H9 (cell line): Measurements from ENCODE around the gene LRRK2. TPM values are rescaled to one million over a fixed set of nuclear protein-coding genes. Genes with fewer than 3 reads are reported as not detected.

Source experiments
- DNase-seq: peaks from one replicate; pipeline ENCODE4 v3.0.0-alpha.2; 2017
- H2AFZ ChIP-seq: one replicate; pipeline ENCODE4 v1.6.1; 2013; ENCODE audit warnings: mild to moderate bottlenecking, low read length, control low read depth, moderate library complexity
- H2AK5ac ChIP-seq: 2 replicates; pipeline ENCODE4 v1.6.1; 2013; ENCODE audit warnings: low read length, control low read depth, mixed read lengths; ENCODE audit not compliant: insufficient read length
- H2BK120ac ChIP-seq: one replicate; pipeline ENCODE4 v1.6.1; 2013; ENCODE audit warnings: low read depth, mild to moderate bottlenecking, low read length, control low read depth, inconsistent platforms; ENCODE audit not compliant: poor library complexity, severe bottlenecking
- H2BK12ac ChIP-seq: 2 replicates; pipeline ENCODE4 v1.6.1; 2013; ENCODE audit warnings: low read length, control low read depth, mixed read lengths, low read depth; ENCODE audit not compliant: insufficient read length
- H2BK15ac ChIP-seq: 2 replicates; pipeline ENCODE4 v1.6.1; 2013; ENCODE audit warnings: low read depth, low read length, control low read depth
- H2BK20ac ChIP-seq: one replicate; pipeline ENCODE4 v1.6.1; 2013; ENCODE audit warnings: low read depth, mild to moderate bottlenecking, low read length, control low read depth, inconsistent platforms; ENCODE audit not compliant: poor library complexity, severe bottlenecking
- H2BK5ac ChIP-seq: 2 replicates; pipeline ENCODE4 v1.6.1; 2013; ENCODE audit warnings: low read length, control low read depth, mixed read lengths; ENCODE audit not compliant: insufficient read length
- H3K14ac ChIP-seq: 2 replicates; pipeline ENCODE4 v1.6.1; 2013; ENCODE audit warnings: low read length, control low read depth; ENCODE audit not compliant: insufficient read depth
- H3K18ac ChIP-seq: 2 replicates; pipeline ENCODE4 v1.6.1; 2013; ENCODE audit warnings: low read depth, mild to moderate bottlenecking, mixed read lengths, low read length, control low read depth; ENCODE audit not compliant: insufficient read length
- H3K23ac ChIP-seq: 2 replicates; pipeline ENCODE4 v1.6.1; 2013; ENCODE audit warnings: low read length, control low read depth, mixed read lengths, low read depth; ENCODE audit not compliant: insufficient read length
- H3K23me2 ChIP-seq: 2 replicates; pipeline ENCODE4 v1.6.1; 2013; ENCODE audit warnings: low read depth, mild to moderate bottlenecking, mixed read lengths, low read length, control low read depth; ENCODE audit not compliant: insufficient read length, poor library complexity, severe bottlenecking
- H3K27ac ChIP-seq: 2 replicates; pipeline ENCODE4 v1.5.1; 2013; ENCODE audit warnings: low read length, control low read depth, mixed read lengths, low read depth; ENCODE audit not compliant: insufficient read length
- H3K27me3 ChIP-seq: 2 replicates; pipeline ENCODE4 v1.6.1; 2013; ENCODE audit warnings: low read length, control low read depth, inconsistent platforms; ENCODE audit not compliant: insufficient read depth
- H3K4ac ChIP-seq: 2 replicates; pipeline ENCODE4 v1.6.1; 2013; ENCODE audit warnings: low read depth, mild to moderate bottlenecking, control low read depth, inconsistent platforms, low read length, moderate library complexity
- H3K4me1 ChIP-seq: 2 replicates; pipeline ENCODE4 v1.6.1; 2013; ENCODE audit warnings: low read length, control low read depth, inconsistent platforms; ENCODE audit not compliant: insufficient read depth
- H3K4me2 ChIP-seq: 2 replicates; pipeline ENCODE4 v1.6.1; 2013; ENCODE audit warnings: low read length, control low read depth, mixed read lengths; ENCODE audit not compliant: insufficient read length, insufficient read depth
- H3K56ac ChIP-seq: 2 replicates; pipeline ENCODE4 v1.6.1; 2013; ENCODE audit warnings: low read depth, mild to moderate bottlenecking, mixed read lengths, low read length, control low read depth; ENCODE audit not compliant: insufficient read length
- H3K79me1 ChIP-seq: 2 replicates; pipeline ENCODE4 v1.6.1; 2013; ENCODE audit warnings: low read depth, mild to moderate bottlenecking, moderate library complexity, low read length, control low read depth, inconsistent platforms; ENCODE audit not compliant: insufficient read depth, poor library complexity, severe bottlenecking
- H3K79me2 ChIP-seq: 2 replicates; pipeline ENCODE4 v1.6.1; 2013; ENCODE audit warnings: low read length, control low read depth, inconsistent platforms; ENCODE audit not compliant: insufficient read depth
- H3K9ac ChIP-seq: 2 replicates; pipeline ENCODE4 v1.6.1; 2013; ENCODE audit warnings: low read length, control low read depth, mixed read lengths; ENCODE audit not compliant: insufficient read length; ENCODE audit errors: extremely low read depth
- H3K9me3 ChIP-seq: one replicate; pipeline ENCODE4 v1.6.1; 2013; ENCODE audit warnings: low read depth, low read length, inconsistent platforms; ENCODE audit not compliant: control insufficient read depth
- H3T11ph ChIP-seq: one replicate; pipeline ENCODE4 v1.6.1; 2013; ENCODE audit warnings: mild to moderate bottlenecking, low read length, control low read depth, inconsistent platforms
- H4K20me1 ChIP-seq: one replicate; pipeline ENCODE4 v1.6.1; 2013; ENCODE audit not compliant: control insufficient read depth, insufficient read length, insufficient read depth
- H4K5ac ChIP-seq: 2 replicates; pipeline ENCODE4 v1.6.1; 2013; ENCODE audit warnings: low read depth, mild to moderate bottlenecking, mixed read lengths, low read length, control low read depth; ENCODE audit not compliant: insufficient read length
- H4K8ac ChIP-seq: replicated peaks from 2 replicates; pipeline ENCODE4 v1.6.1; 2013; ENCODE audit warnings: low read length, control low read depth, mixed read lengths, low read depth; ENCODE audit not compliant: insufficient read length
- H4K91ac ChIP-seq: 2 replicates; pipeline ENCODE4 v1.6.1; 2013; ENCODE audit warnings: low read depth, mild to moderate bottlenecking, moderate library complexity, mixed read lengths, low read length, control low read depth; ENCODE audit not compliant: insufficient read length
- H3K27ac Mint-ChIP-seq, 3 experiments: 2 replicates in 2 of 3; 3 replicates in 1 of 3; pipeline ENCODE4 v1.8.0; 2020 to 2021; ENCODE audit warnings: mixed read lengths in 3 of 3, mild to moderate bottlenecking in 1 of 3, moderate library complexity in 1 of 3
- H3K27me3 Mint-ChIP-seq: 2 replicates; pipeline ENCODE4 v1.8.0; 2021; ENCODE audit warnings: low read depth, mild to moderate bottlenecking, moderate library complexity, mixed read lengths
- H3K36me3 Mint-ChIP-seq, 3 experiments: 2 replicates in 2 of 3; 3 replicates in 1 of 3; pipeline ENCODE4 v1.8.0; 2020 to 2021; ENCODE audit warnings: low read depth in 3 of 3, mixed read lengths in 3 of 3; ENCODE audit not compliant: insufficient read depth in 1 of 3
- H3K4me1 Mint-ChIP-seq, 2 experiments: 2 replicates each; pipeline ENCODE4 v1.8.0; 2020; ENCODE audit warnings: mixed read lengths in 2 of 2
- H3K4me3 Mint-ChIP-seq, 2 experiments: 2 replicates in 1 of 2; 3 replicates in 1 of 2; pipeline ENCODE4 v1.8.0; 2020 to 2021; ENCODE audit warnings: mild to moderate bottlenecking in 2 of 2, mixed read lengths in 2 of 2, moderate library complexity in 1 of 2
- H3K9me3 Mint-ChIP-seq, 2 experiments: 2 replicates in 1 of 2; 3 replicates in 1 of 2; pipeline ENCODE4 v1.8.0; 2020; ENCODE audit warnings: mild to moderate bottlenecking in 2 of 2, mixed read lengths in 2 of 2, moderate library complexity in 1 of 2
- CTCF ChIP-seq: fragments of 200-600 bp; sonication (generic); conservative IDR thresholded peaks from 3 replicates; pipeline ENCODE4 v1.8.0; 2021; ENCODE audit warnings: antibody characterized with exemption, mild to moderate bottlenecking
- WGBS: extraction: QIAGEN DNeasy Blood & Tissue Kit; methylation state at CpG from one replicate; pipeline ENCODE4 v1.1.7; 2013; ENCODE audit warnings: missing lambda C conversion rate, low lambda C conversion rate, mixed read lengths; ENCODE audit not compliant: insufficient read length; ENCODE audit errors: extremely low coverage; 5-methylcytosine and 5-hydroxymethylcytosine counted together
- total RNA-seq: library from RNA; stranded (reverse); gene quantifications from 2 replicates; pipeline ENCODE4 v1.2.1, GENCODE V29; 2021

Gene LRRK2
- total RNA-seq, 1 experiment from 2014 or later: 0.17 TPM

- Histone ChIP-seq H3K23ac (no peak overlapping the region), H2AK5ac (no peak overlapping the region), H3K27ac (no peak overlapping the region), H3K14ac (no peak overlapping the region), H3K4me1 (no peaks in the 10 kb centered on the region), H3K79me1 (no peaks in the 10 kb centered on the region), H2BK15ac (no peak overlapping the region), H2AFZ (no peak overlapping the region), H3K4ac (no peak overlapping the region), H2BK20ac (no peak overlapping the region), H4K20me1 (no peaks in the 10 kb centered on the region), H4K91ac (no peak overlapping the region), H3K9me3 (no peaks in the 10 kb centered on the region), H4K5ac (no peak overlapping the region), H4K8ac (no peak overlapping the region), H3K18ac (no peak overlapping the region), H2BK5ac (no peak overlapping the region), H3K56ac (no peak overlapping the region), H3K79me2 (no peaks in the 10 kb centered on the region), H3K23me2 (no peaks in the 10 kb centered on the region), H3K9ac (no peak overlapping the region), H3K27me3 (no peaks in the 10 kb centered on the region), H3K4me2 (no peak overlapping the region), H3T11ph (no peak overlapping the region), H2BK120ac (no peak overlapping the region), H2BK12ac (no peak overlapping the region)
- Mint-ChIP-seq H3K4me1 (0 out of 4 replicates have a peak, but pooled peaks cover 0 to 2% of the 10 kb centered on the region in 2 experiments), H3K27me3 (no peaks in the 10 kb centered on the region), H3K9me3 (peaks cover under 1 to 6% of the 10 kb centered on the region in 2 experiments; a peak in 4 of 5 replicates), H3K36me3 (peaks cover under 1 to 6% (median 2%) of the 10 kb centered on the region in 3 experiments; a peak in 4 of 7 replicates), H3K27ac (no peak overlapping the region), H3K4me3 (no peak overlapping the region)
- TF ChIP-seq CTCF: no peak
- DNase-seq: no peak
- no CpG with 5 or more reads among the region's 2 CpGs for WGBS
Measured at GRCh38 chr12:40335991-40336390, 111.2 kb downstream of the LRRK2 start.
